ENCODE measurements around the gene NRARP.

The NRARP gene

GRCh38 chr9:137278721-137279711 is 23.1 kb downstream of the NRARP start:
- in situ Hi-C loops (cut with MboI; ENCODE audit: low sequenced_read_pairs): no loop called here

DNA sequence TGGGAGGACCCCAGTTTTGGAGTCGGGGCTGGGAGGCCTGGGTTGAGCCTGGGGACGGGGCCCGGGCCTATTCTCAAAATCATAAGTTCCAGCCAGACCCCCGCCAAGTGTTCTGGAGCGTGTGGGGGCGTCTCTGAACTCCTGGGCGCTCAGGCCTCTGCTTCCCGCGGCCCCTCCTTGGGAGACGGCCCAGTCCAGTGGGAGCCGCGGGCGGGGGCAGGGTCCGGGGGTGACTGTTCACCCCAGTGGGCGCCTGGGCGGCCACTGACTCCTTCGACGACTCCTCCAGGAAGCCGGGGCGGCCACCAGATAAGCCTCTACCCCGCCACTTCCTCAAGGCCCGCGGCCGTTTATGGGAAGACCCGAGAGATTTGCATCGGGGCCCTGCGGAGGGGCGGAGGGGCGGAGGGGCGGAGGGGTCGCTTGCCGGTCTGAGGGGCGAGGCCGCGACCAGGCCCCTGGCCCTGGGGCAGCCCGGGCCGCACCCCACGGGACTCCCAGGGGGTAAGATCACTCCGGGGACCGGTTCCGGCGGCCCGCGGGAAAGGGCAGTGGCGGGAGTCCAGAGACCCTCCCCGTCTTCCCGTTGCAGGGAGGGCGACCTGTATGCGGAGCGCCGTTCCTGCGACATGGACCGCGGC is 23.9 kb downstream of the NRARP start:
- in situ Hi-C loops (cut with MboI; ENCODE audit: low sequenced_read_pairs): no loop called here

DNA sequence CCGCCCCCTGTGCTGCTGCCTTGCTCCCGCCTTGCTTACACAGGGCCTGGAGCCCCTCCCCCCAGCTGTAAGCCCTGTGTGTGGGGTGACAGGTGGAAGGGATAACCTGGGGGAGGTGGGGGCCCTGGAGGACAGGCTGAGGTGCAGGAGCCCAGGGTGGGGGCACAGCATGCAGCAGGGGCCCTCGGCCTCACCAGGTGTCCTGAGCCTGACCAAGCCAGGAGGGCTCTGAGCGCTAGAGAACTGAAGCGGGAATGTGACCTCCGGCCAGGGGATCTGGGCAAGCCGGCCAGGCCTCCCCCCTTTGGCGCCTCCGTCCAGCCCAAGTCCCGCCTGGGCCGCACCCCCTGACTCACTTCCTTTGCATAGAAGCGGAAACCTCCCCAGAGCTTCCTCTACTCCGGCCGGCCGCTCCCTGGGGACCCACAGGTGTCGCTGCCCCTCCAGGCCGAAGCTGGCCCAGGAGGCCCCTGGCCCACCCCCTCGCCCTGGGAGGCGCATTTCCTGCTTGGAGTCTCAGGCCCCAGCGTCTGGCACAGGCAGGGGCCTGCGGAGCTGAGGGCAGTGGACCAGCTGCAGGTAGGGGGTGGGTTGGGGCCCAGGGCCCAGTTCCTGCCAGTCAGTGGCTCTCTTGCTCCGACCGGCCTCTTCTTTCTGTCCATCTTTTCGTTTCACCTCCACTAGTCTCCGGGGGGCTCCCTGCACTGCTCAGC is 24.6 kb downstream of the NRARP start, which contains the start of gene TOR4A:
Gene TOR4A, plus strand, starts transcription at position 398 of the 713 bp plus-strand sequence. CDS start 964 bp downstream, outside the sequence.
- in situ Hi-C loops (cut with MboI; ENCODE audit: low sequenced_read_pairs): no loop called here

DNA sequence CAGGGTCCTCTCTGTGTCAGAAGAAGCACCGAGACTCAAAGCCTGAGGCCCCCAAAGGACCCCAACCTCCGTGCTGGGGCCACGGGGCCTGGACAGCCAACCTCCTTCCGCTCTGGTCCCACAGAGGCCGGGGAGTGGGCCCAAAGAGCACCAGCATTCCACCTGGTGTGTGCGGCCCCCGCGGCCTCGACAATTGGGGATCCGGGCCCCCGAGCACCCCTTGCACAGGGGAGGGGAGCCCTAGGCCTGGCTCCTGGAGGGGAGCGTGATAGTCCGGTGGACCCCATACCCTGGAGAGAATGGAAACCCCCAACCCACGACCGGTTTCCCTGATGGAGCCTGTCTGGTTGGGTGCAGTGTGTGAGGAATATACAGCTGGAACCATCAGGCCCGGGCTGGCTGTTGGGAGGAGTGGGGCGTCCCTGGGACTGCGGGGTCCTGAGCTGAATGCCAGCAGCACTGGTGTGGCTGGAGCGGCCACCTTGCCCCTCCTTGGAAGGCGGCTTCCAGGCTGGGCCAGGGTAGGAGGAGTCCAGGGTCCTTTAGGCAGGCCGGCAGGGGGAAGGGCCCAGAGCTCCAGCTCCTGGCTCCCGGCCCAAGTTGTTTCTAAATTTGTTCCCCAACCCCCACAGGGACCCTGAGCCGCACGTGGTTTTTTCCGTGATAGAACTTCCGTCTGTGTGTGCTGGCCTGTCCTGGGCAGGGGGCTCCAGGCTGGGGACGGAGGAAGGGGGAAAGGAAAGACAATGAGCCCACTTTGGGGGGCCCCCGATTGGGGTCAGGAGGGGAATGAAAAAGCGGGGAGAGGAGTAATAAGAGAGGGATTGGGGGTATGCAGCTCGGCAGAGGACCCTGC is 25.4 kb downstream of the NRARP start:
- in situ Hi-C loops (cut with MboI; ENCODE audit: low sequenced_read_pairs): no loop called here

DNA sequence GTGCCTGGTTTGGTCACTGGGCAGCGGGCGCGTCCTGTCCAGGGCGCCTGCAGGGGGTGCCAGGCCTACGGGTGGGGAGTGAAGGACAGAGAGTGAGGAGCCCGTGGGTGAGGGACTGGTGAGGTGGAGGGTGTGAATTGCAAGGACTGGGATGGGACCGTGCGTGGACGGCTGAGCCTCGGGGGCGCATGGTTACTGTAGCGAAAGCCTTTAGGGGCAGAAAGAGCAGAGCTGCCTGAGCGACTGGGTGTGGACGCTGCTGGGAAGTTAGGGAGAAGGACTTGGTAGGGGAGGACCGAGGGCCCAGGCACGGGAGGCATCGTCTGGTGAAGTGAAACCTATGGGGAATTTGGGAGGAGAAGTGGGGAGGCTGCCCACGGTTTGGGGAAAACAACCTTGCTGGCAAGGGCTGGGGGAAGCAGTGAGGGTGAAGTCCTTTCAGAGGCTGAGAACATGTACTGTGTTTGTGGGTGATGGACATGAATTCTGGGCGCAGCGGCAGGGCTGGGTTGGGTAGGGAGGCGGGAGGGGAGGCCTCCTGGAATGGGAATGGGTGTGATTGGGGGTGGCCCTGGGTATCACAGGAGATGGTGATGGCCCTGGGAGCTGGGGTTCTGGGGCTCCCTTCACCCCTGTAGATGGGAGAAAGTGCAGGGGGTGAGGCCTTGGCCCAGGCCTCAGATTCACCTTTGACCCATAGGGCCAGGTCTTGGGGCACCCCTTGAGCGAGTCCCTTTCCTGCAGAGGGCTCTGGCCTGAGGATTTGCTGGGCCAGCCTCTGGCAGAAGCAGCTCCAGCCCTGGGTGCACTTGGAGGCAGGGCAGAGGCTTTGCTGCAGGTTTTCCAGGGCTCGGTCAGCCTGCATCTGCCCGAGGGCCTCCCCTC is 26.2 kb downstream of the NRARP start:
- in situ Hi-C loops (cut with MboI; ENCODE audit: low sequenced_read_pairs): no loop called here

DNA sequence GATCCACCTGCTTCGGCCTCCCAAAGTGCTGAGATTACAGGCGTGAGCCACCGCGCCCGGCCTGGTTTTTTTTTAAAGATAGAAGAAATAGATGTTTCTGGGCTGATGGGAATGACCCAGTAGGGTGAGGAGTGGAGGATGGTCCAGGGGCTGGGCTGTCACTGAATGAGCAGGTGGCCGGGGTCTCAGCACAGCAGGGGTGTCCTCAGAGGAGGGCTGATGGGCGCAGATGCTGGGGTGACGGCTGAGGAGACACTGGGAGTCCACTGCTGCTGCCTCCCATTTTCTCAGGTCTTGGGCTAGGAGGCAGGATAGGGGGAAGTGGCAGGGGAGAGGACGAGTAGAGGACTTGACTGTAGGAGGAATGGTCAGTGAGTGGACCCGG is 26.9 kb downstream of the NRARP start:
- in situ Hi-C loops (cut with MboI; ENCODE audit: low sequenced_read_pairs): no loop called here

DNA sequence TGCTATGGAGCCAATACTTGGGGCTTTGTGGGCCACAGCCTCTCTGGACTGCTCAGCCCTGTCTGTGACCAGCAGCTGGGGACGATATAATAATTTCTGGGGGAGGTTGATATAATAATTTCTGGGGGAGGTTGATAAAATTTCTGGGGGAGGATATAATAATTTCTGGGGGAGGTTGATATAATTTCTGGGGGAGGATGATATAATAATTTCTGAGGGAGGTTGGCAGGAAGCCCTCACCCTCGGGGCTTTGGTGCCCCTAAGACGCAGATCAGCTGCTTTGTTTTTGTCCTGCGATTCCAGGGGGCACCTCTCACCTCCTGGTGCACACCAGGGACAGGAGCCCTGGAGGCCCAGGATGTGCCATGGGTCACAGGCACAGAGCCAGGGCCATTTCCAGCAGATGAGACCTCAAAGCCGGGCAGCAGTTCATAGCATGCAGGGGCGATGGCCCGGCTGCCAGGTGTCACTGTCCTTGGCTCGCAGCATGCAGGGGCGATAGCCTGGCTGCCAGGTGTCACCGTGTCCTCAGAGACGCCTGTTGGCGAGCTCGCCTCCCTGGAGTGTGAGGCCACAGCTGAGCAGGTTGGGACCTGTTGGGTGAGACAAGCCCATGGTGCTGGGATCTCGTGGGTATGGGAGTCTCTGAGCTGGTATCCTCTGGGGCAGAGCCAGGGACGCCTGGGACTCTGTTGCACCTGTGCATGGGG is 28.3 kb downstream of the NRARP start:
- in situ Hi-C loops (cut with MboI; ENCODE audit: low sequenced_read_pairs): no loop called here

DNA sequence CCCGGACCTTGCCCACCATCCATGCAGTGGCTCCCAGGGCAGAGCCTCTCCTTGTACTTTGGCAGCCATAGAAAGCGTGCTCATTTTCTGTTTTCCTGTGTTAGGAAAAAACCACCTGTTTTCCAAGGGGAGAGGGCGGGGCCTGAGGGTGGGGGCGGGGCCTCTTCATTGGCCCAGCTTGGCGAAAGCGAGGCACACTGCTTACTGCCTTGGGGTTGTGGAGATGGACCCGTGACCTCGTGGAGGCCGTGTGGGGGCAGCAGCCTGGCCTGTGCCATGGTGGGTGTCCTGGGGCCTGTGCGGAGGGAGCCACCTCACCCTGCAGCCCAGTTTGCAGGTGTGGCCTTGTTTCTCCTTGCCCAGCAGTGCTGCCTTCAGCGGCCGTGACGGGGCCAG is 29.0 kb downstream of the NRARP start:
- in situ Hi-C loops (cut with MboI; ENCODE audit: low sequenced_read_pairs): no loop called here

- in situ Hi-C loops (cut with MboI; ENCODE audit: low sequenced_read_pairs): no loop called here
These were observed 29.6 kb downstream of the NRARP start for GRCh38 chr9:137272241-137273094.

DNA sequence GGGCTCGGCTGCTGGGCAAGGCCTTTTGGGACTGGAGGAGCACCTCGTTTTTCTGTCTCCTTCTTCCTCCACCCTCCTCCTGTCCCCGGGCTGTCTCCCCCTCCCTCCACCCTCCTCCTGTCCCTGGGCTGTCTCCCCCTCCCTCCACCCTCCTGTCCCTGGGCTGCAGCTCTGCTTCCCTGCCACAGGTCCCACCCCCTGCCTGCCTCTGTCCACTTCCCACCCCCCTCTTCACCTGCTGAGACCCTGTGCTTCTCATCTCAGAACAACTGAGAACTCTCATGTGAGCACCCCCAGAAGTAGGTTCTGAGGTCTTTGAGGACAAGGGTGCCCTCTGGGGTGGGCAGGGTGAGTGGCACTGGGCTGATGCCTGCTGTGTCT is 30.4 kb downstream of the NRARP start:
- in situ Hi-C loops (cut with MboI; ENCODE audit: low sequenced_read_pairs): no loop called here

DNA sequence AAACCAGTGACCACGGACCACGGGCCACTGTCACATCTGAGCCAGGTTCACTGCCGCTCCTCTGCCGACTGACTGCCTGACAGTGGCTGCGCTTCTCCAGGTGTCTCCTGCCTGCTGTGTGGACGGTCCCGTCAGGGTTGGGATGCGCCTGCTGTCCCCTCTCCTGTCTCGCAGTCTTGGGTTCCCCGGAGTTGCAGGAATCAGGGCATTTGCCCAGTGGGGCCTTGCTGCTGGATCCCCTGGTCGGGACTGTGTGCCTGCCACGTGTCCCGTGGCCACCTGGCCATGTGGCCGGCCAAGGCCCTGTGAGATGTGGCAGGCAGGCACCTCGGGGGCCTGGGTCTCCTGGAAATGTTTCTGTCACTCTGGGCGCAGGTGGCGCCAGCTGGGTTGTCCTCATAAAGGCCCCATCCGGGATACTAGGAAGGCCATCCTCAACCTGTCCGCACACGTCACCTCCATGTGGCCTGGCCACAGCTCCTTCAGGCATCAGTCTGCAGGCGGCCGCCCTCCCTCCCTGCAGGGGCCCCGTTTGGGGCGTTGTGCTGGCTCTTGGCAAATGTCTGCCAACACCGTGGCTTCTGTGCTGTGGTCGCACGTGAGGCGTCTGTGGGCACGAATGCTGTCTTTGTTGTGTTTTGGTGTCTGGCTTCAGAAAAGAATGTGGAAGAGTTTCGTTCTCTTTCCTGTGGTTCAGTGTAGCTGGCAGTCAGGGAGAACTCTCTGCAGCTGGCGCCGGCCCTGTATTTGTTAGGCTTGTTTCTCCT is 31.0 kb downstream of the NRARP start:
- in situ Hi-C loops (cut with MboI; ENCODE audit: low sequenced_read_pairs): no loop called here

GRCh38 chr9:137269231-137269772 is 32.8 kb downstream of the NRARP start:
- in situ Hi-C loops (cut with MboI; ENCODE audit: low sequenced_read_pairs): no loop called here

- in situ Hi-C loops (cut with MboI; ENCODE audit: low sequenced_read_pairs): no loop called here
These were observed 33.4 kb downstream of the NRARP start for GRCh38 chr9:137268538-137269201.

- in situ Hi-C loops (cut with MboI; ENCODE audit: low sequenced_read_pairs): no loop called here
These were observed 34.1 kb downstream of the NRARP start for GRCh38 chr9:137267933-137268355.

DNA sequence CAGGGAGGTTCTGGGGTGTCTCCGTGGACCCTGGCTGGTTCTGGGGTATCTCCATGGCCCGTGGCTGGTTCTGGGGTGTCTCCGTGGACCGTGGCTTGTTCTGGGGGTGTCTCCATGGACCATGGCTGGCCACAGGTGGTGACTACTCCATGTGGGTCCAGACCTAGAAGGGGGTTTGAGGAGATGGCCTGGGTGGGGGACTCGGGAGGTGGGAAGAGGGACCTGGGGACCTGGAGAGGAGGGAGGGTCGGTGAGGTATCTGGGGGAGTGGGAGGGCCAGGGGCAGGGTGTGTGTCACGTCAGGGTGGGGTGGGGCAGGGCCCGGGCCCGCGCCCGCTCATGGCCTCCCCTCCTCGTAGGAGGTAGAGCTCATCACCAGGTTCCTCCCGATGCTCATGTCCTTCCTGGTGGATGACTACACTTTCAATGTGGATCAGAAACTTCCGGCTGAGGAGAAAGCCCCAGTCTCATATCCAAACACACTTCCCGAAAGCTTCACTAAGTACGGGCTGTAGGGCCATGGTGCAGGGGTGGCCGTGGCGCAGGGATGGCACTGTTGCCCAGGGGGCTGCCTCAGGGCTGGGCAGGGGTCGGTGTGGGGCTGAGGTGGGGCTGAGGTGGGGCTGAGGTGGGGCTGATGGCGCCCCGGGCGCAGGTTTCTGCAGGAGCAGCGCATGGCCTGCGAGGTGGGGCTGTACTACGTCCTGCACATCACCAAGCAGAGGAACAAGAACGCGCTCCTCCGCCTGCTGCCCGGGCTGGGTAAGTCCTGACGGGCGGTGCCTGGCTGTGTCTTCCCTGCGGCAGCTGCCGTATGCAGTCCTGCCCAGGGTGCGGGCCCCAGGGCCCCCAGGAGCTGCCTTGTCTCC is 35.3 kb downstream of the NRARP start:
- in situ Hi-C loops (cut with MboI; ENCODE audit: low sequenced_read_pairs): no loop called here

DNA sequence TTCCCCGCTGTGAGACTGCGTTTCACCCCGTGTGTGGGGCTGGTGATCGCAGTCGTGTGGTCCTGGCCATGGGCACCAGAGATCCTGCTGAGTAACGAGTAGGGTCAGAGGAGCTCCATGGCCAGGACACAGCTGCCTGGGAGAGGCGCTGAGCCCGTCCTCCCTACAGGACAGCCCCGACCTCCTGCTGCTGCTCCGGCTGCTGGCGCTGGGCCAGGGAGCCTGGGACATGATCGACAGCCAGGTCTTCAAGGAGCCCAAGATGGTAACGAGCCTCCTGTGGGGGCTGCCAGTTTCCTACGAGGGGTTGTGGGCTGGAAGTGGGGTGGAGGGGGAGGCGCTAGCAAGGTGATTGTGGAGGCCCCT is 35.9 kb downstream of the NRARP start:
- in situ Hi-C loops (cut with MboI; ENCODE audit: low sequenced_read_pairs): no loop called here

All from HL-60/S4 treated with retinoic acid at 250 ng/mL for 4 days and 3 days (cell line).